ENCODE data around the gene CSRP1. TPM values are rescaled to one million over a fixed set of nuclear protein-coding genes. Genes with fewer than 3 reads are reported as not detected.

Gene CSRP1
- total RNA-seq, 1 donor from 2014 or later, result 11.4 TPM

- peaks cover 71% of the 10 kb centered on the region for H3K4me1 Mint-ChIP-seq
- H3K36me3 Mint-ChIP-seq, result peaks cover 6% of the 10 kb centered on the region
- peaks cover 5% of the 10 kb centered on the region for H3K9me3 Mint-ChIP-seq
- H3K27me3 Mint-ChIP-seq (ENCODE audit: low read depth), result no peaks in the 10 kb centered on the region
- H3K27ac Mint-ChIP-seq, result peak overlapping the region; percentile 91
- no peak overlapping the region for H3K4me3 Mint-ChIP-seq
- DNase-seq (ENCODE audit: low spot score in 2 of 2, unreplicated experiment in 2 of 2), result no peak
- TF ChIP-seq CTCF (IDR thresholded peaks at IDR 0.05; ENCODE audit: unreplicated experiment), result no peak
These were observed 17.2 kb downstream of the CSRP1 start for GRCh38 chr1:201489643-201490261.

DNA sequence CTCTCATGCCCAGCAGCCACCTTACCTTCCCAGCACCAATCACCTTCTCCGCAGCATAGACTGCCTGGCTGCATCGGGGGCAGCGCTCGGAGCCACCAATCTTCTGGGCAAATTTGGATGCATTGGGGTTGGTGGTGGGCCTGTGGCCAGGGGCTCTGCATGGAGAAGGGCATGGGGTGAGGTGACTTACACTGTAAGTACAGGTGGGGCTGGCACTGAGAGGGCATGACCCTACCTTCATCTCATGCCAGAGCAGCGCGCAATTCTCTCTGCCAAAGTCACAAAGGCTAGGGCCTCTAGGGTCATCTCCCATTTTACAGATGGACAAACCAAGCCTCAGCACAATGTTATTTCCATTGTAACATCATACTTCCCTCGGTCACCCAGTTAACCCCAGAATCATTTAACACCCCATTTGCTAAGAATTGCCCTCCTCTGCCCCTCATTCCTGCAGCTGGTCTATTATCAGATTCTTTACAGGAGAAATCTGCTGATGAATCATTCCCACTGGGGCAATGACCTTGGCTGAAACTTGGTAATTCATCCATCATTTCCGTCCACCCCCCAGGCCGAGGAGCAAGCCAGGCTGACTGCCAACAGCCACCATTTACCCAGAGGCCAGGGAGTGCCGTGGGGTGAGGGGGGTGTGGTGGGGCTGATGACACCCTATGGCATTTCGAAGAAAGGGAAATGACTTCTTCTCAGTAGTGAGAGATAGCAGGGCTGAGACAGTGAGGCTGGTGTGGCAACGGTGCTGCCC lies 17.9 kb downstream of the CSRP1 start:
- H3K36me3 Mint-ChIP-seq, result peaks cover 6% of the 10 kb centered on the region
- no peak for TF ChIP-seq CTCF (IDR thresholded peaks at IDR 0.05; ENCODE audit: unreplicated experiment)

DNA sequence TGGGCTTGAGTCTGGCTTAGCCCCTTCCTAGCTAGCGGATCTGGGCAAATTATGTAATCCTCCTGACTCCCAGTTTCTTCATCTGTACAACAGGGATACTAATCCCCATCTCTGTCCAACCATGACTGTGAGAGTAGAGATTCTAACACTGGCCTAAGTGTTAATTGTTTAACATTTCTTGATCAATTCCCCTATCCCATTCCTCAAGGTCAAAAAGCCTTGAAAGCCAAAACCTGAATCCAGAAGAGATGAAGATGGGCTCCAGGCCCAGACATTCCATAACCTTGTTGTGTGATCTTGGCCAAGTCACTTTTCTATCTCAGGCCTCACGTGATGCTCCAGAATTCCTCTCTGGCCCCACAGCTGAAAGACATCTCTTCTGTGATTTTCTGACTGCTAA lies 19.2 kb downstream of the CSRP1 start:
- H3K4me1 Mint-ChIP-seq, result peaks cover 54% of the 10 kb centered on the region

More for the DNA sequence above, 17.9 kb downstream of the CSRP1 start:
- Mint-ChIP-seq H3K27me3 (ENCODE audit: low read depth) (no peaks in the 10 kb centered on the region), H3K27ac (peak overlapping the region; percentile 91), H3K4me1 (peaks cover 64% of the 10 kb centered on the region), H3K9me3 (peaks cover 5% of the 10 kb centered on the region), H3K4me3 (no peak overlapping the region)
- no peak for DNase-seq (ENCODE audit: low spot score in 2 of 2, unreplicated experiment in 2 of 2)

DNA sequence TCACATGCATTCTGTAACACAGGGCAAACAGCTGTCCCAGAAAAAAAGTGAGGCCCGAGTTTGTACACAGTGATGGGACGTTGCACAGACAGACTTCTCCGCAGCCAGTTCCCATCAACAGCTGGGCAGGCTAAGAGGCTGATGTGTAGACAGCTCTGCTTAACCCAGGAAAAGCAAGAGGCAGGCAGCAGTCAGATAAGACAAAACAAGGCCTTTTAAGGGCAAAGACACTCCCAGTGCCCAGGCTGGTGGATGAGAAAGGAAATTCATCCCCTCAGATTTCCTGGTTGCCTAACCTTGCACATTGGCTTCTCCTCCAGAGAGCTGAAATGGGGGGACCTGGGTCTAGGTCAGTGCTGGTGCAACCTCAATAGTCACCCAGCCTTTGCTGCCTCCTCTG lies 20.7 kb downstream of the CSRP1 start:
- no peak for DNase-seq (ENCODE audit: low spot score in 2 of 2, unreplicated experiment in 2 of 2)
- no peaks in the 10 kb centered on the region for H3K9me3 Mint-ChIP-seq
- H3K4me3 Mint-ChIP-seq, result no peak overlapping the region
- peaks cover 56% of the 10 kb centered on the region for H3K4me1 Mint-ChIP-seq
- no peak for TF ChIP-seq CTCF (IDR thresholded peaks at IDR 0.05; ENCODE audit: unreplicated experiment)
- no peaks in the 10 kb centered on the region for H3K36me3 Mint-ChIP-seq
- H3K27ac Mint-ChIP-seq, result peak overlapping the region; percentile 94
- peaks cover 2% of the 10 kb centered on the region for H3K27me3 Mint-ChIP-seq (ENCODE audit: low read depth)

More for the DNA sequence above, 19.2 kb downstream of the CSRP1 start:
- Mint-ChIP-seq H3K4me3 (no peak overlapping the region), H3K9me3 (no peaks in the 10 kb centered on the region), H3K27ac (peak overlapping the region; percentile 91), H3K27me3 (ENCODE audit: low read depth) (no peaks in the 10 kb centered on the region), H3K36me3 (no peaks in the 10 kb centered on the region)
- DNase-seq (ENCODE audit: low spot score in 2 of 2, unreplicated experiment in 2 of 2), result no peak
- TF ChIP-seq CTCF (IDR thresholded peaks at IDR 0.05; ENCODE audit: unreplicated experiment), result no peak

GRCh38 chr1:201485184-201485774 lies 21.6 kb downstream of the CSRP1 start:
- peaks cover 53% of the 10 kb centered on the region for H3K4me1 Mint-ChIP-seq
- H3K27me3 Mint-ChIP-seq (ENCODE audit: low read depth), result peaks cover 5% of the 10 kb centered on the region
- H3K4me3 Mint-ChIP-seq, result no peak overlapping the region
- no peaks in the 10 kb centered on the region for H3K36me3 Mint-ChIP-seq
- no peak for DNase-seq (ENCODE audit: low spot score in 2 of 2, unreplicated experiment in 2 of 2)
- no peak overlapping the region for H3K27ac Mint-ChIP-seq
- TF ChIP-seq CTCF (IDR thresholded peaks at IDR 0.05; ENCODE audit: unreplicated experiment), result no peak
- H3K9me3 Mint-ChIP-seq, result no peaks in the 10 kb centered on the region

Data from mesothelial cell of epicardium (in vitro differentiated cells).